ENCODE measurements around the gene FER. TPM values are rescaled to one million over a fixed set of nuclear protein-coding genes. Genes with fewer than 3 reads are reported as not detected.

Gene FER
- total and polyA plus RNA-seq, 2 of the 13 experiments (the other 11 are each of a cell fraction or from before 2014, with no cell fraction given): 7.9 to 29.0 TPM

DNA sequence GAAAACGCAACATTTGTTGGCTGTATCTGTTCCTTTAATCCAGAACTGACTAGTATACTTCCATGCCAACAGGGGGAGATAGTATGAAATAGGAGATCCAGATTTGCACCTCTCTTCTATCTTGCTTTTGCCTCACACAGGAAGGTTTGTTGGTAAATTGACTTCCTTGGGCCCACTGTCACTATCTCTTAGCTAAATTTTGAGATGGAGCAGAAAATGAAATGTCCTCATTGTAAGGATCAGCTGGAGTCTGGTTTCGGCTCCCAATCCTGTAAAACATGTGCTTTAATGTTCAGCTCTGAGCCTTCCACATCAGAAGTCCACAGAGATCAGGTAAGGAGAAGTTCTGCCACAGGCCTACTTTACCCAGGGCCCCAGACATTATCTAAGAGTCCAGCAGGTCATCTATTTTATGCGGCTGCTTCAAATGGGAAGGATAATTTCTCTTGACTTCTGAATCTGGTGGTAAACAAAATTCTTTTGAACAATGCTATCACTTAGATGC is 176.8 kb downstream of the FER start (continued):
- TF ChIP-seq, protein P1, sequence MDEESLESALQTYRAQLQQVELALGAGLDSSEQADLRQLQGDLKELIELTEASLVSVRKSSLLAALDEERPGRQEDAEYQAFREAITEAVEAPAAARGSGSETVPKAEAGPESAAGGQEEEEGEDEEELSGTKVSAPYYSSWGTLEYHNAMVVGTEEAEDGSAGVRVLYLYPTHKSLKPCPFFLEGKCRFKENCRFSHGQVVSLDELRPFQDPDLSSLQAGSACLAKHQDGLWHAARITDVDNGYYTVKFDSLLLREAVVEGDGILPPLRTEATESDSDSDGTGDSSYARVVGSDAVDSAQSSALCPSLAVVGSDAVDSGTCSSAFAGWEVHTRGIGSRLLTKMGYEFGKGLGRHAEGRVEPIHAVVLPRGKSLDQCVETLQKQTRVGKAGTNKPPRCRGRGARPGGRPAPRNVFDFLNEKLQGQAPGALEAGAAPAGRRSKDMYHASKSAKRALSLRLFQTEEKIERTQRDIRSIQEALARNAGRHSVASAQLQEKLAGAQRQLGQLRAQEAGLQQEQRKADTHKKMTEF (CRISPR knock-in tag; IDR thresholded peaks at IDR 0.05): peak; percentile 72; the same call in 1 of the 2 replicates
- TF ChIP-seq, protein P2, sequence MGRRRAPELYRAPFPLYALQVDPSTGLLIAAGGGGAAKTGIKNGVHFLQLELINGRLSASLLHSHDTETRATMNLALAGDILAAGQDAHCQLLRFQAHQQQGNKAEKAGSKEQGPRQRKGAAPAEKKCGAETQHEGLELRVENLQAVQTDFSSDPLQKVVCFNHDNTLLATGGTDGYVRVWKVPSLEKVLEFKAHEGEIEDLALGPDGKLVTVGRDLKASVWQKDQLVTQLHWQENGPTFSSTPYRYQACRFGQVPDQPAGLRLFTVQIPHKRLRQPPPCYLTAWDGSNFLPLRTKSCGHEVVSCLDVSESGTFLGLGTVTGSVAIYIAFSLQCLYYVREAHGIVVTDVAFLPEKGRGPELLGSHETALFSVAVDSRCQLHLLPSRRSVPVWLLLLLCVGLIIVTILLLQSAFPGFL (CRISPR knock-in tag; IDR thresholded peaks at IDR 0.05): no peak
- TF ChIP-seq ZBTB1 (CRISPR knock-in tag; IDR thresholded peaks at IDR 0.05; ENCODE audit: borderline replicate concordance) (no peak), SP140L (CRISPR knock-in tag; IDR thresholded peaks at IDR 0.05; ENCODE audit: borderline replicate concordance) (peak; percentile 51; the same call in 1 of the 2 replicates), ZNF749 (CRISPR knock-in tag; IDR thresholded peaks at IDR 0.05; ENCODE audit: borderline replicate concordance) (no peak), ISL2 (CRISPR knock-in tag; IDR thresholded peaks at IDR 0.05) (no peak), GTF3A (CRISPR knock-in tag; conservative IDR thresholded peaks at IDR 0.05) (no peak), PTBP1 (IDR thresholded peaks at IDR 0.05; ENCODE audit: low read depth, low read length, poor library complexity, severe bottlenecking) (no peak), HOXA3 (CRISPR knock-in tag; IDR thresholded peaks at IDR 0.05) (no peak), AKAP8 (CRISPR knock-in tag; IDR thresholded peaks at IDR 0.05) (no peak), NFIB (CRISPR knock-in tag; IDR thresholded peaks at IDR 0.05; ENCODE audit: borderline replicate concordance) (no peak), ETV5 (CRISPR knock-in tag; IDR thresholded peaks at IDR 0.05; ENCODE audit: borderline replicate concordance) (no peak), ZFY (CRISPR knock-in tag; IDR thresholded peaks at IDR 0.05) (peak; percentile 96), RFX3 (CRISPR knock-in tag; IDR thresholded peaks at IDR 0.05) (no peak), PHB2 (IDR thresholded peaks at IDR 0.05; ENCODE audit: partially characterized antibody) (no peak), FOXK1 (CRISPR knock-in tag; IDR thresholded peaks at IDR 0.05; ENCODE audit: borderline replicate concordance, low read depth) (peak; percentile 68; the same call in 1 of the 2 replicates), SAFB2 (CRISPR knock-in tag; IDR thresholded peaks at IDR 0.05; ENCODE audit: borderline replicate concordance, low read depth) (no peak), ZNF282 (IDR thresholded peaks at IDR 0.05; ENCODE audit: partially characterized antibody) (no peak), ZBTB21 (CRISPR knock-in tag; IDR thresholded peaks at IDR 0.05) (no peak), HCFC1 (IDR thresholded peaks at IDR 0.05; ENCODE audit: low read depth, low read length) (no peak)
- TF ChIP-seq, protein P3, sequence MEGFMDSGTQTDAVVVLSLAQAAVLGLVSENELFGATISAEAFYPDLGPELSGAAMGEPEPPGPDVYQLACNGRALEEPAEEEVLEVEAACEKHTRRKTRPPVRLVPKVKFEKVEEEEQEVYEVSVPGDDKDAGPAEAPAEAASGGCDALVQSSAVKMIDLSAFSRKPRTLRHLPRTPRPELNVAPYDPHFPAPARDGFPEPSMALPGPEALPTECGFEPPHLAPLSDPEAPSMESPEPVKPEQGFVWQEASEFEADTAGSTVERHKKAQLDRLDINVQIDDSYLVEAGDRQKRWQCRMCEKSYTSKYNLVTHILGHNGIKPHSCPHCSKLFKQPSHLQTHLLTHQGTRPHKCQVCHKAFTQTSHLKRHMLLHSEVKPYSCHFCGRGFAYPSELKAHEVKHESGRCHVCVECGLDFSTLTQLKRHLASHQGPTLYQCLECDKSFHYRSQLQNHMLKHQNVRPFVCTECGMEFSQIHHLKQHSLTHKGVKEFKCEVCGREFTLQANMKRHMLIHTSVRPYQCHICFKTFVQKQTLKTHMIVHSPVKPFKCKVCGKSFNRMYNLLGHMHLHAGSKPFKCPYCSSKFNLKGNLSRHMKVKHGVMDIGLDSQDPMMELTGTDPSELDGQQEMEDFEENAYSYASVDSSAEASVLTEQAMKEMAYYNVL (CRISPR knock-in tag; IDR thresholded peaks at IDR 0.05; ENCODE audit: borderline replicate concordance): no peak
- TF ChIP-seq, protein P4, sequence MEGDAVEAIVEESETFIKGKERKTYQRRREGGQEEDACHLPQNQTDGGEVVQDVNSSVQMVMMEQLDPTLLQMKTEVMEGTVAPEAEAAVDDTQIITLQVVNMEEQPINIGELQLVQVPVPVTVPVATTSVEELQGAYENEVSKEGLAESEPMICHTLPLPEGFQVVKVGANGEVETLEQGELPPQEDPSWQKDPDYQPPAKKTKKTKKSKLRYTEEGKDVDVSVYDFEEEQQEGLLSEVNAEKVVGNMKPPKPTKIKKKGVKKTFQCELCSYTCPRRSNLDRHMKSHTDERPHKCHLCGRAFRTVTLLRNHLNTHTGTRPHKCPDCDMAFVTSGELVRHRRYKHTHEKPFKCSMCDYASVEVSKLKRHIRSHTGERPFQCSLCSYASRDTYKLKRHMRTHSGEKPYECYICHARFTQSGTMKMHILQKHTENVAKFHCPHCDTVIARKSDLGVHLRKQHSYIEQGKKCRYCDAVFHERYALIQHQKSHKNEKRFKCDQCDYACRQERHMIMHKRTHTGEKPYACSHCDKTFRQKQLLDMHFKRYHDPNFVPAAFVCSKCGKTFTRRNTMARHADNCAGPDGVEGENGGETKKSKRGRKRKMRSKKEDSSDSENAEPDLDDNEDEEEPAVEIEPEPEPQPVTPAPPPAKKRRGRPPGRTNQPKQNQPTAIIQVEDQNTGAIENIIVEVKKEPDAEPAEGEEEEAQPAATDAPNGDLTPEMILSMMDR (CRISPR knock-in tag; IDR thresholded peaks at IDR 0.05): peak; percentile 80
- TF ChIP-seq, protein P5, sequence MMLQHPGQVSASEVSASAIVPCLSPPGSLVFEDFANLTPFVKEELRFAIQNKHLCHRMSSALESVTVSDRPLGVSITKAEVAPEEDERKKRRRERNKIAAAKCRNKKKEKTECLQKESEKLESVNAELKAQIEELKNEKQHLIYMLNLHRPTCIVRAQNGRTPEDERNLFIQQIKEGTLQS (CRISPR knock-in tag; IDR thresholded peaks at IDR 0.05): no peak
- TF ChIP-seq, protein P6, sequence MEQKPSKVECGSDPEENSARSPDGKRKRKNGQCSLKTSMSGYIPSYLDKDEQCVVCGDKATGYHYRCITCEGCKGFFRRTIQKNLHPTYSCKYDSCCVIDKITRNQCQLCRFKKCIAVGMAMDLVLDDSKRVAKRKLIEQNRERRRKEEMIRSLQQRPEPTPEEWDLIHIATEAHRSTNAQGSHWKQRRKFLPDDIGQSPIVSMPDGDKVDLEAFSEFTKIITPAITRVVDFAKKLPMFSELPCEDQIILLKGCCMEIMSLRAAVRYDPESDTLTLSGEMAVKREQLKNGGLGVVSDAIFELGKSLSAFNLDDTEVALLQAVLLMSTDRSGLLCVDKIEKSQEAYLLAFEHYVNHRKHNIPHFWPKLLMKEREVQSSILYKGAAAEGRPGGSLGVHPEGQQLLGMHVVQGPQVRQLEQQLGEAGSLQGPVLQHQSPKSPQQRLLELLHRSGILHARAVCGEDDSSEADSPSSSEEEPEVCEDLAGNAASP (CRISPR knock-in tag; IDR thresholded peaks at IDR 0.05; ENCODE audit: borderline replicate concordance): no peak

Measured in HepG2 (cell line).